Measurements from ENCODE around the gene OCA2.

GRCh38 chr15:28068930-28069329 is 30.2 kb downstream of the OCA2 start:
- TF ChIP-seq SIN3A (IDR thresholded peaks at IDR 0.05; ENCODE audit: borderline replicate concordance, insufficient read depth, low read length) (no peak), REST (IDR thresholded peaks at IDR 0.05; ENCODE audit: insufficient read depth in 1 of 2, low read depth in 2 of 2, low read length in 2 of 2) (no peak), POLR2AphosphoS5 (IDR thresholded peaks at IDR 0.05; ENCODE audit: low read depth, low read length) (no peak), TAF1 (IDR thresholded peaks at IDR 0.05; ENCODE audit: borderline replicate concordance, insufficient read depth, low read length) (no peak)

Data from PFSK-1 (cell line).